LNCAP (cell line): Measurements from ENCODE around the gene GLDN.

Experiments used
- CTCF ChIP-seq: fragments of 450-650 bp; IDR thresholded peaks from 2 replicates; pipeline ENCODE4 v1.5.1; 2017; ENCODE audit warnings: mild to moderate bottlenecking

Gene GLDN

GRCh38 chr15:51444112-51444511, 102.7 kb downstream of the GLDN start:
- no peak for TF ChIP-seq CTCF

- no peak for TF ChIP-seq CTCF
Measured at GRCh38 chr15:51444807-51445206, 103.4 kb downstream of the GLDN start.

GRCh38 chr15:51447855-51448621, 106.6 kb downstream of the GLDN start:
- no peak for TF ChIP-seq CTCF

DNA sequence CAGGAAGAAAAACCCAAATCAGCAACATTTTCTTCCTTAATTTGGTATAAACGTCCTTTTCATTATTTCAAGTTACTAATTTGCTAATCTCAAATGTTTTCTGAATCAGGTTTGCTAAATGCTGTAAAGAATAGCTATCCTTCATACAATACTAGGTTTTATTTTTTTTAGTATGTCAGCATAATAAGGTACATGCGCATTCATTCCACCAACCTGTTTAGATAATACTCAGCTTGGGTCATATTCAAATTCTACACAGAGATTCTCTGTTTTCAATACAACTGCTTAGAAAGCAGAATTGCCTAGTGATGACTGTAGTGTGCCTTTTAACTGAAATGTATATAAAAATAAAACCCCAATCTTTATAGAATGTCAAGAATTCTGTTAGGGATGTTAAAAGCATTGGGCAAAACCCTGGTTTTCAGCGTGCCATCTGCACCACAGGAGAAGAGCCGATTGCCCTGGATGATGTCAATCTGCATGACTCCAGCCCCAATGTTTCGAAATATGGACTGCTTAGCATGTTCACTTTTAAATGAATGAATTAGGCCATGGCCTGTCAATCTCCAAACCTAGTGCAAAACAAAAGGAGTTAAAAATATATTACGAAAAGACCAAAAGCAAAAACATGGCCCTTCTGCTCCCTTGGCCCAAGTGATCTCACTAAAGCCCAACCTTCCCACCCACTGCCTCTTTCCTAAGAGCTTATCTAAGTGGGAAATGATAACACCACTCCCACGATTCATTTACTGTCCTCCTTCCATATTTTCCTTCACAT, 107.4 kb downstream of the GLDN start:
- TF ChIP-seq CTCF = no peak

DNA sequence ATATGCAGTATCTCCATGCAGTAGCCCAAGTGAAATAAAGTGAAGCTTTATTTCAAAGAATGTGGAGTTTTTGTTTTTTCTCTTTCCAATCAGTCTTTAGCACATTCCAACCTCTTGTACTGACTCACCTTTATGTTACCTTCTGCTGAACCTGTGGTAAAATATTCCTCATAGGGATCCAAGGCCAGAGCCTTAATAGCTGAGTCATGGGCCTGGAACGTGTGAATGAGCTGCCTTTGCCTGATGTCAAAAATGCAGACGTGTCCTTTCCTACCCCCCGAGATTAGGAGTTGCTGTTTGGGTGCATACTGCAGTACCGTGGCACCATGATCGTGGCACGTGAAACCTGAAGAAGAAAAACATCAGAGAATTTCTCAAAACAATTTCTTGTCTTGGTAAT, 108.5 kb downstream of the GLDN start:
- no peak for TF ChIP-seq CTCF
